Endothelial cell of umbilical vein (primary cell): ENCODE data around the gene TUFM. TPM values are rescaled to one million over a fixed set of nuclear protein-coding genes. Genes with fewer than 3 reads are reported as not detected.

Experiments used
- BruUV-seq: library from RNA; stranded (reverse); fragments of 400-500 nt; replicated peaks from 2 replicates; lab custom pipeline; 2021; lab: Mats Ljungman, UMichigan
- CTCF ChIA-PET: fragments of 300-600, 350-600 bp; sonication (Branson Sonifier 250); formaldehyde crosslinking; loops from one replicate; lab custom pipeline; 2021; ENCODE audit warnings: antibody characterized with exemption, inconsistent platforms; lab: Charles Lee
- POLR2A ChIA-PET: fragments of 300-600, 350-600 bp; sonication (Branson Sonifier 250); formaldehyde crosslinking; loops from one replicate; lab custom pipeline; 2021; ENCODE audit warnings: antibody characterized with exemption, inconsistent platforms; lab: Charles Lee
- DNase-seq: peaks from one replicate; pipeline ENCODE4 v3.0.0-alpha.2; 2011; ENCODE audit warnings: low read depth, low spot score
- FAIRE-seq: peaks from 2 replicates; lab custom pipeline; 2011; peaks lifted over from hg19 to GRCh38; lab: Jason Lieb, UNC
- H2AFZ ChIP-seq: 2 replicates; pipeline ENCODE4 v1.6.0; 2012; ENCODE audit warnings: low read depth, low read length, control low read depth, inconsistent platforms
- H3K27ac ChIP-seq: 2 replicates; pipeline ENCODE4 v1.5.1; 2011; ENCODE audit warnings: low read depth, mild to moderate bottlenecking, control low read depth, low read length, moderate library complexity; ENCODE audit not compliant: insufficient read depth
- H3K27me3 ChIP-seq, 2 experiments: 2 replicates each; pipeline versions ENCODE4 v1.6.0 to v1.6.1; 2011; ENCODE audit warnings: low read length in 2 of 2, mixed read lengths in 1 of 2; ENCODE audit not compliant: control insufficient read depth in 2 of 2, insufficient read depth in 2 of 2
- H3K36me3 ChIP-seq, 2 experiments: 2 replicates in 1 of 2; 3 replicates in 1 of 2; pipeline ENCODE4 v1.5.1; 2011; ENCODE audit warnings: low read length in 2 of 2, mild to moderate bottlenecking in 1 of 2, moderate library complexity in 1 of 2; ENCODE audit not compliant: control insufficient read depth in 2 of 2, insufficient read depth in 2 of 2; ENCODE audit errors: extremely low read depth in 1 of 2
- H3K4me1 ChIP-seq: 3 replicates; pipeline ENCODE4 v1.5.1; 2011; ENCODE audit warnings: mild to moderate bottlenecking, low read length; ENCODE audit not compliant: control insufficient read depth, insufficient read depth; ENCODE audit errors: extremely low read depth
- H3K4me2 ChIP-seq: 2 replicates; pipeline ENCODE4 v1.6.1; 2011; ENCODE audit warnings: low read length, control low read depth, mixed read lengths; ENCODE audit not compliant: insufficient read depth
- H3K4me3 ChIP-seq, 3 experiments: fragments of 200-600 bp in 1 of 3; sonication (generic), shearing (Covaris generic) in 1 of 3; replicated peaks in 1 of 3; 2 replicates each; pipeline ENCODE4 v1.5.1; 2011 to 2016; ENCODE audit warnings: control low read depth in 3 of 3, low read length in 3 of 3, mild to moderate bottlenecking in 2 of 3, inconsistent platforms in 1 of 3, low read depth in 1 of 3, moderate library complexity in 1 of 3; ENCODE audit not compliant: insufficient read depth in 1 of 3
- H3K79me2 ChIP-seq: 2 replicates; pipeline ENCODE4 v1.6.0; 2012; ENCODE audit warnings: low read length, inconsistent platforms; ENCODE audit not compliant: control insufficient read depth, insufficient read depth
- H3K9ac ChIP-seq: replicated peaks from 2 replicates; pipeline ENCODE3; 2011; ENCODE audit warnings: low read length, control low read depth; ENCODE audit not compliant: insufficient read depth; ENCODE audit errors: extremely low read depth
- H3K9me1 ChIP-seq: replicated peaks from 3 replicates; pipeline ENCODE4 v1.6.0; 2011; ENCODE audit warnings: mild to moderate bottlenecking, low read length; ENCODE audit not compliant: control insufficient read depth, insufficient read depth; ENCODE audit errors: extremely low read depth
- H3K9me3 ChIP-seq: replicated peaks from 2 replicates; pipeline ENCODE4 v1.5.1; 2012; ENCODE audit warnings: low read length, inconsistent platforms; ENCODE audit not compliant: control insufficient read depth, insufficient read depth
- H4K20me1 ChIP-seq: replicated peaks from 2 replicates; pipeline ENCODE3; 2011; ENCODE audit warnings: mild to moderate bottlenecking, low read length; ENCODE audit not compliant: control insufficient read depth, insufficient read depth; ENCODE audit errors: extremely low read depth
- CTCF ChIP-seq, 2 donors: IDR thresholded peaks; 1 replicate in 1 of 2; 2 replicates in 1 of 2; pipeline ENCODE4 v1.5.1; 2011; ENCODE audit warnings: low read length in 2 of 2, mild to moderate bottlenecking in 2 of 2, moderate library complexity in 2 of 2, control low read depth in 1 of 2, inconsistent platforms in 1 of 2, low read depth in 1 of 2; ENCODE audit not compliant: insufficient read depth in 1 of 2; ENCODE audit errors: extremely low read depth in 1 of 2
- EZH2 ChIP-seq: IDR thresholded peaks from 2 replicates; pipeline ENCODE4 v1.6.1; 2012; ENCODE audit warnings: borderline replicate concordance, low read depth, mild to moderate bottlenecking, moderate library complexity, low read length, inconsistent platforms; ENCODE audit not compliant: severe bottlenecking
- FOS ChIP-seq: IDR thresholded peaks from 2 replicates; pipeline ENCODE4 v1.6.1; 2011; ENCODE audit warnings: mild to moderate bottlenecking, low read length, moderate library complexity, borderline replicate concordance; ENCODE audit not compliant: insufficient read depth
- GATA2 ChIP-seq: IDR thresholded peaks from 2 replicates; pipeline ENCODE4 v1.7.0; 2011; ENCODE audit warnings: low read depth, mild to moderate bottlenecking, moderate library complexity, mixed read lengths, low read length; ENCODE audit not compliant: insufficient read length, insufficient read depth
- JUN ChIP-seq: IDR thresholded peaks from 2 replicates; pipeline ENCODE4 v1.6.1; 2011; ENCODE audit warnings: borderline replicate concordance, low read depth; ENCODE audit not compliant: insufficient read length, insufficient read depth
- MYC ChIP-seq: IDR thresholded peaks from one replicate; pipeline ENCODE4 v1.6.1; 2011; ENCODE audit warnings: mild to moderate bottlenecking, low read depth, low read length
- POLR2A ChIP-seq: IDR thresholded peaks from 2 replicates; pipeline ENCODE4 v1.6.1; 2012; ENCODE audit warnings: low read depth, mild to moderate bottlenecking, control low read depth, low read length
- POLR2AphosphoS5 ChIP-seq: IDR thresholded peaks from 2 replicates; pipeline ENCODE4 v1.6.1; 2012; ENCODE audit warnings: low read depth, mild to moderate bottlenecking, control low read depth, low read length, moderate library complexity; ENCODE audit not compliant: insufficient read depth
- dilution Hi-C: fragments of 300-500 bp; cut with MboI; formaldehyde crosslinking; loops from one replicate; pipeline ENCODE4 v1.15.0; 2019; ENCODE audit warnings: low sequenced_read_pairs; ENCODE audit not compliant: extremely low pct_ligation_motif_present
- intact Hi-C: fragments of 100-400 bp; cut with micrococcal nuclease; formaldehyde crosslinking; loops from one replicate; pipeline ENCODE4 v1.10.0; 2022
- polyA plus RNA-seq, 4 experiments: library from polyadenylated mRNA; depleted of rRNA in 3 of 4; stranded (reverse) in 3 of 4; unstranded in 1 of 4; fragments of >200 nt; gene quantifications; 2 replicates each; pipeline versions ENCODE4 v1.2.1 to v1.2.3, GENCODE V29; 2011 to 2012; ENCODE audit warnings: missing spikeins in 1 of 4
- total RNA-seq: library from RNA; stranded (reverse); gene quantifications from 2 replicates; pipeline ENCODE4 v1.2.3, GENCODE V29; 2021
- TF ChIP-seq, protein P1 (sequence below): IDR thresholded peaks from 2 replicates; pipeline ENCODE4 v1.6.1; 2011; ENCODE audit not compliant: insufficient read depth, insufficient read length

Gene TUFM
- total and polyA plus RNA-seq, 2 donors (not counting 3 experiments of a cell fraction or from before 2014, with no cell fraction given) = 186 to 227 TPM

- TF ChIP-seq CTCF (IDR thresholded peaks at IDR 0.05; ENCODE audit: extremely low read depth in 1 of 2, insufficient read depth in 1 of 2, low read depth in 1 of 2, low read length in 2 of 2) (no peak), POLR2AphosphoS5 (no peak), JUN (no peak), EZH2 (no peak), MYC (no peak), FOS (no peak), GATA2 (no peak), POLR2A (no peak)
- TF ChIP-seq, protein P1, sequence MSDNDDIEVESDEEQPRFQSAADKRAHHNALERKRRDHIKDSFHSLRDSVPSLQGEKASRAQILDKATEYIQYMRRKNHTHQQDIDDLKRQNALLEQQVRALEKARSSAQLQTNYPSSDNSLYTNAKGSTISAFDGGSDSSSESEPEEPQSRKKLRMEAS = no peak
- no peaks in the 10 kb centered on the region for H3K27me3 ChIP-seq
- H3K79me2 ChIP-seq = peaks cover 42% of the 10 kb centered on the region
- H3K4me3 ChIP-seq = no peak overlapping the region
- H3K9ac ChIP-seq = no peak overlapping the region
- intact Hi-C loops (no loop called here), dilution Hi-C loops (no loop called here)
- BruUV-seq = no TSS peak
- FAIRE-seq (no peak), DNase-seq (no peak)
- H3K4me2 ChIP-seq = no peak overlapping the region
- H3K36me3 ChIP-seq = peaks cover 59 to 70% of the 10 kb centered on the region in 2 experiments
- no peaks in the 10 kb centered on the region for H4K20me1 ChIP-seq
- H3K4me1 ChIP-seq = peaks cover 1% of the 10 kb centered on the region
- H2AFZ ChIP-seq = no peak overlapping the region
- POLR2A ChIA-PET = no interaction called here
- H3K9me3 ChIP-seq = no peaks in the 10 kb centered on the region
- CTCF ChIA-PET = no interaction called here
- H3K27ac ChIP-seq = no peak overlapping the region
- H3K9me1 ChIP-seq = no peaks in the 10 kb centered on the region
These were observed 15.6 kb downstream of the TUFM start for GRCh38 chr16:28830531-28830930.
